Measurements from ENCODE around the gene PLEKHB2.

DNA sequence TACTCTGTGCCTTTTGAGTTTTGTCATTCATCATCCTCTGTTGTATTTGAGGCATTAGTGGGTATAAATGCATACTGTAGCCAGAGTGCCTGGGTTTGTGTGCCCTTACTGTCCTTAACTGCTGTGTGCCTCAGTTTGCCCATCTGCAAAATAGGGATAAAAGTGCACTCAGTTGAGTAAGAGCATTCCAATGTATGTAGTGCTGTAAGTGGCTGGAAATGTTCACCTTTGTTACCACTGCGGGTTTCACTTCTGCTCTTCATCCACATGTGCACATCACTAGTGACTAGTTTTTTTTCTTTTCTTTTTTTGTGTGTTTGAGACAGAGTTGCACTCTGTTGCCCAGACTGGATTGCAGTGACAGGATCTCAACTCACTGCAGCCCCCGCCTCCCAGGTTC is 39.9 kb downstream of the PLEKHB2 start:
- no peak for TF ChIP-seq POLR2A (IDR thresholded peaks at IDR 0.05; ENCODE audit: low read depth, low read length)
- TF ChIP-seq POLR2AphosphoS5 (IDR thresholded peaks at IDR 0.05; ENCODE audit: low read depth, low read length): no peak
- no peak for TF ChIP-seq TAF1 (IDR thresholded peaks at IDR 0.05; ENCODE audit: low read depth, low read length)
- no peak for TF ChIP-seq PAX5 (IDR thresholded peaks at IDR 0.05; ENCODE audit: insufficient read depth, low read length, severe bottlenecking)
- peak; percentile 99 for TF ChIP-seq SPI1 (IDR thresholded peaks at IDR 0.05; ENCODE audit: low read depth, low read length)
- TF ChIP-seq POU2F2 (IDR thresholded peaks at IDR 0.05; ENCODE audit: low read depth, low read length): no peak
